HG03521 (cell line): ENCODE results near the gene ASPHD2.

ENCODE experiments used
- ATAC-seq: cut with Tn5 transposase; IDR thresholded peaks from one replicate; pipeline ENCODE4 v1.9.1; 2021; ENCODE audit warnings: mild to moderate bottlenecking, moderate library complexity; ENCODE audit not compliant: unreplicated experiment

Gene ASPHD2

GRCh38 chr22:26445577-26446275 lies 16.7 kb downstream of the ASPHD2 start:
- ATAC-seq: no peak

GRCh38 chr22:26446808-26447515 lies 17.9 kb downstream of the ASPHD2 start:
- no peak for ATAC-seq

- no peak for ATAC-seq
Observed at GRCh38 chr22:26447584-26448329, 18.7 kb downstream of the ASPHD2 start.

- no peak for ATAC-seq
Observed at GRCh38 chr22:26448334-26448733, 19.3 kb downstream of the ASPHD2 start.

- no peak for ATAC-seq
Observed at GRCh38 chr22:26448941-26449340, 19.9 kb downstream of the ASPHD2 start.

- no peak for ATAC-seq
Observed at GRCh38 chr22:26450453-26451185, 21.6 kb downstream of the ASPHD2 start.

- ATAC-seq: no peak
Observed at GRCh38 chr22:26452236-26453016, 23.4 kb downstream of the ASPHD2 start.

- no peak for ATAC-seq
Observed at GRCh38 chr22:26453216-26453615, 24.2 kb downstream of the ASPHD2 start.

GRCh38 chr22:26453812-26454500 lies 24.9 kb downstream of the ASPHD2 start:
- ATAC-seq: no peak

- ATAC-seq: no peak
Observed at GRCh38 chr22:26457661-26458272, 28.7 kb downstream of the ASPHD2 start.

GRCh38 chr22:26460202-26460601 lies 31.1 kb downstream of the ASPHD2 start:
- ATAC-seq: no peak

GRCh38 chr22:26461188-26461810 lies 32.2 kb downstream of the ASPHD2 start:
- ATAC-seq: no peak

GRCh38 chr22:26462051-26462450 lies 33.0 kb downstream of the ASPHD2 start:
- ATAC-seq: no peak

- ATAC-seq: no peak
Observed at GRCh38 chr22:26462641-26463040, 33.6 kb downstream of the ASPHD2 start.

- ATAC-seq: no peak
Observed at GRCh38 chr22:26463101-26463661, 34.1 kb downstream of the ASPHD2 start.

- ATAC-seq: no peak
Observed at GRCh38 chr22:26463688-26464087, 34.6 kb downstream of the ASPHD2 start.

GRCh38 chr22:26464312-26464711 lies 35.3 kb downstream of the ASPHD2 start:
- no peak for ATAC-seq

GRCh38 chr22:26466196-26466595 lies 37.1 kb downstream of the ASPHD2 start:
- ATAC-seq: no peak

- ATAC-seq: no peak
Observed at GRCh38 chr22:26470807-26471206, 41.7 kb downstream of the ASPHD2 start.
